Tibial artery (tissue), 4 donors: Measurements from ENCODE around the gene TAF1C.

Source experiments
- DNase-seq, 2 donors: peaks; one replicate each; pipeline ENCODE4 v3.0.0-alpha.2; 2019
- H3K27ac ChIP-seq, 2 donors: fragments of 200-600 bp; sonication (generic) in 1 of 2; 1 replicate in 1 of 2; 2 replicates in 1 of 2; pipeline ENCODE4 v1.5.1; 2018 to 2019; ENCODE audit warnings: mild to moderate bottlenecking in 1 of 2
- H3K27me3 ChIP-seq, 2 donors: fragments of 200-600 bp; sonication (generic) in 1 of 2; one replicate each; pipeline versions ENCODE4 v1.5.1 to v1.6.0; 2016 to 2019
- H3K36me3 ChIP-seq, 3 donors: fragments of 200-600 bp; sonication (generic) in 2 of 3; one replicate each; pipeline ENCODE4 v1.5.1; 2016 to 2019; ENCODE audit warnings: mild to moderate bottlenecking in 2 of 3
- H3K4me1 ChIP-seq, 4 donors: fragments of 200-600 bp; sonication (generic) in 2 of 4; 1 replicate in 3 of 4; 2 replicates in 1 of 4; pipeline ENCODE4 v1.5.1; 2016 to 2019
- H3K4me3 ChIP-seq, 2 donors: fragments of 200-600 bp; sonication (generic) in 1 of 2; 1 replicate in 1 of 2; 2 replicates in 1 of 2; pipeline ENCODE4 v1.5.1; 2018 to 2019; ENCODE audit warnings: mild to moderate bottlenecking in 2 of 2
- H3K9me3 ChIP-seq, 3 donors: fragments of 200-600 bp; sonication (generic) in 1 of 3; one replicate each; pipeline ENCODE4 v1.5.1; 2016 to 2019
- CTCF ChIP-seq, 2 experiments: fragments of 200-600 bp in 1 of 2; fragments of 450-650 bp in 1 of 2; IDR thresholded peaks; one replicate each; pipeline ENCODE4 v1.5.1; 2017 to 2019; ENCODE audit warnings: antibody characterized with exemption in 2 of 2, mild to moderate bottlenecking in 1 of 2, moderate library complexity in 1 of 2
- intact Hi-C: fragments of 100-400 bp; cut with DNase I; formaldehyde crosslinking; loops from one replicate; pipeline ENCODE4 v1.15.0; 2023; ENCODE audit warnings: low total_unique reads

Gene TAF1C

GRCh38 chr16:84225571-84225970, 38.7 kb upstream of the TAF1C start:
- no peaks in the 10 kb centered on the region for H3K36me3 ChIP-seq
- no peak overlapping the region for H3K27ac ChIP-seq
- no peak for DNase-seq
- H3K9me3 ChIP-seq: no peaks in the 10 kb centered on the region
- H3K4me1 ChIP-seq: peaks cover 7 to 16% (median 16%) of the 10 kb centered on the region in 4 donors
- H3K27me3 ChIP-seq: peaks cover 0 to 3% of the 10 kb centered on the region in 2 donors
- intact Hi-C loops: no loop called here
- no peak for TF ChIP-seq CTCF (IDR thresholded peaks at IDR 0.05)
- no peak overlapping the region for H3K4me3 ChIP-seq

- Histone ChIP-seq H3K27me3 (peaks cover 0 to 5% of the 10 kb centered on the region in 2 donors), H3K27ac (no peak overlapping the region), H3K9me3 (no peaks in the 10 kb centered on the region), H3K4me1 (peaks cover 7 to 16% (median 16%) of the 10 kb centered on the region in 4 donors), H3K36me3 (no peaks in the 10 kb centered on the region), H3K4me3 (no peak overlapping the region)
- no peak for TF ChIP-seq CTCF (IDR thresholded peaks at IDR 0.05)
- intact Hi-C loops: no loop called here
- DNase-seq: no peak
Observed at GRCh38 chr16:84225126-84225525, 38.3 kb upstream of the TAF1C start.

GRCh38 chr16:84224554-84224953, 37.7 kb upstream of the TAF1C start:
- H3K27ac ChIP-seq: no peak overlapping the region
- H3K4me1 ChIP-seq: peaks cover 7 to 16% (median 16%) of the 10 kb centered on the region in 4 donors
- no peak overlapping the region for H3K4me3 ChIP-seq
- DNase-seq: no peak
- no peaks in the 10 kb centered on the region for H3K36me3 ChIP-seq
- TF ChIP-seq CTCF (IDR thresholded peaks at IDR 0.05): no peak
- intact Hi-C loops: no loop called here
- no peaks in the 10 kb centered on the region for H3K9me3 ChIP-seq
- H3K27me3 ChIP-seq: peaks cover 0 to 6% of the 10 kb centered on the region in 2 donors

GRCh38 chr16:84223456-84223855, 36.6 kb upstream of the TAF1C start:
- no peak for TF ChIP-seq CTCF (IDR thresholded peaks at IDR 0.05)
- H3K9me3 ChIP-seq: no peaks in the 10 kb centered on the region
- H3K4me3 ChIP-seq: no peak overlapping the region
- H3K4me1 ChIP-seq: peaks cover 7 to 13% (median 11%) of the 10 kb centered on the region in 4 donors
- no peak for DNase-seq
- no peaks in the 10 kb centered on the region for H3K36me3 ChIP-seq
- intact Hi-C loops: no loop called here
- H3K27ac ChIP-seq: no peak overlapping the region
- H3K27me3 ChIP-seq: peaks cover 0 to 9% of the 10 kb centered on the region in 2 donors

GRCh38 chr16:84220851-84221250, 34.0 kb upstream of the TAF1C start:
- no peaks in the 10 kb centered on the region for H3K36me3 ChIP-seq
- H3K4me3 ChIP-seq: no peak overlapping the region
- peaks cover 0 to 9% of the 10 kb centered on the region in 2 donors for H3K27me3 ChIP-seq
- H3K9me3 ChIP-seq: no peaks in the 10 kb centered on the region
- DNase-seq: no peak
- H3K4me1 ChIP-seq: no peaks in the 10 kb centered on the region
- no peak for TF ChIP-seq CTCF (IDR thresholded peaks at IDR 0.05)
- intact Hi-C loops: no loop called here
- no peak overlapping the region for H3K27ac ChIP-seq

GRCh38 chr16:84218956-84219355, 32.1 kb upstream of the TAF1C start:
- no peak for TF ChIP-seq CTCF (IDR thresholded peaks at IDR 0.05)
- H3K4me3 ChIP-seq: no peak overlapping the region
- DNase-seq: no peak
- no peaks in the 10 kb centered on the region for H3K4me1 ChIP-seq
- intact Hi-C loops: no loop called here
- no peak overlapping the region for H3K27ac ChIP-seq
- H3K36me3 ChIP-seq: no peaks in the 10 kb centered on the region
- peaks cover 0 to 14% of the 10 kb centered on the region in 2 donors for H3K27me3 ChIP-seq
- no peaks in the 10 kb centered on the region for H3K9me3 ChIP-seq
